Sigmoid colon (tissue), 7 donors: ENCODE measurements around the gene KRTAP5-3. TPM values are rescaled to one million over a fixed set of nuclear protein-coding genes. Genes with fewer than 3 reads are reported as not detected.
"Not testable (repeated sequence)": the region's sequence is repeated elsewhere in the genome, so short reads cannot be mapped to it uniquely, and the experiment has no call there.

Experiments
- DNase-seq: peaks from one replicate; pipeline ENCODE4 v3.0.0-alpha.2; 2019
- H3K27ac ChIP-seq, 4 donors: fragments of 200-600 bp; sonication (generic); one replicate each; pipeline ENCODE4 v1.5.1; 2016 to 2019; ENCODE audit warnings: mild to moderate bottlenecking in 1 of 4
- H3K27me3 ChIP-seq, 3 donors: fragments of 200-600 bp; sonication (generic); one replicate each; pipeline ENCODE4 v1.5.1; 2019; ENCODE audit warnings: mild to moderate bottlenecking in 1 of 3
- H3K36me3 ChIP-seq, 4 donors: fragments of 200-600 bp; sonication (generic); one replicate each; pipeline ENCODE4 v1.5.1; 2016 to 2019
- H3K4me1 ChIP-seq, 4 donors: fragments of 200-600 bp; sonication (generic); one replicate each; pipeline ENCODE4 v1.5.1; 2017 to 2019
- H3K4me3 ChIP-seq, 4 donors: fragments of 200-600 bp; sonication (generic); one replicate each; pipeline ENCODE4 v1.5.1; 2017 to 2019; ENCODE audit warnings: mild to moderate bottlenecking in 2 of 4, moderate library complexity in 1 of 4
- H3K9me3 ChIP-seq, 4 donors: fragments of 200-600 bp in 3 of 4; sonication (generic) in 3 of 4; one replicate each; pipeline versions ENCODE4 v1.5.1 to v1.6.1; 2013 to 2019
- CTCF ChIP-seq, 4 experiments: fragments of 450-650 bp in 3 of 4; fragments of 200-600 bp in 1 of 4; IDR thresholded peaks; one replicate each; pipeline ENCODE4 v1.5.1; 2016 to 2019; ENCODE audit warnings: antibody characterized with exemption in 4 of 4, mild to moderate bottlenecking in 3 of 4, moderate library complexity in 2 of 4
- EP300 ChIP-seq, 4 donors: sonication (generic); formaldehyde crosslinking; IDR thresholded peaks; one replicate each; pipeline ENCODE4 v1.6.1; 2017; ENCODE audit warnings: antibody characterized with exemption in 4 of 4
- POLR2A ChIP-seq, 2 donors: fragments of 450-650 bp; IDR thresholded peaks; one replicate each; pipeline ENCODE4 v1.6.1; 2016; ENCODE audit warnings: antibody characterized with exemption in 2 of 2, mild to moderate bottlenecking in 2 of 2, moderate library complexity in 2 of 2
- POLR2AphosphoS5 ChIP-seq, 4 donors: sonication (generic); formaldehyde crosslinking; IDR thresholded peaks; one replicate each; pipeline ENCODE4 v1.6.1; 2017; ENCODE audit warnings: antibody characterized with exemption in 4 of 4
- WGBS, 2 donors: extraction: QIAGEN DNeasy Blood & Tissue Kit; methylation state at CpG; one replicate each; pipeline ENCODE4 v1.1.7; 2013; 5-methylcytosine and 5-hydroxymethylcytosine counted together
- intact Hi-C: fragments of 100-400 bp; cut with DNase I; formaldehyde crosslinking; loops from one replicate; pipeline ENCODE4 v1.15.1; 2023
- polyA plus RNA-seq, 3 donors: library from polyadenylated mRNA; stranded (reverse); fragments of 200-250 nt; gene quantifications; one replicate each; pipeline ENCODE4 v1.2.3, GENCODE V29; 2013
- total RNA-seq, 4 donors: library from RNA; depleted of rRNA; stranded (reverse); fragments of >200 nt; gene quantifications; one replicate each; pipeline ENCODE4 v1.1.0, GENCODE V29; 2016
- donor health status: healthy with polysubstance abuse.
- donor health status: Bipolar disorder and iron deficiency.
- donor health status: healthy.

Gene KRTAP5-3
- total and polyA plus RNA-seq, 7 donors: not detected

- Histone ChIP-seq H3K36me3 (no peaks in the 10 kb centered on the region), H3K4me3 (no peak overlapping the region), H3K9me3 (no peaks in the 10 kb centered on the region), H3K4me1 (no peaks in the 10 kb centered on the region), H3K27me3 (peaks cover 0 to 25% (median 0%) of the 10 kb centered on the region in 3 donors), H3K27ac (no peak overlapping the region)
- intact Hi-C loops: no loop called here
- no peak for TF ChIP-seq POLR2AphosphoS5 (IDR thresholded peaks at IDR 0.05)
- no peak for TF ChIP-seq POLR2A (IDR thresholded peaks at IDR 0.05)
- WGBS, 2 donors: 88 to 94% methylated on average over 9 of the region's 9 CpGs
- DNase-seq: no peak
These were observed 15.5 kb upstream of the KRTAP5-3 start for GRCh38 chr11:1623716-1624115.

GRCh38 chr11:1622086-1622485, 13.8 kb upstream of the KRTAP5-3 start, which contains the start of gene KRTAP5-4:
Gene KRTAP5-4 (minus strand): TSS chr11:1622138. CDS start chr11:1622093, 45 bp downstream.
- 5 to 45% methylated on average over 1 of the region's 1 CpG for WGBS, 2 donors
- Histone ChIP-seq H3K27ac (no peak within 1 kb of the TSS), H3K4me3 (no peak within 1 kb of the TSS), H3K9me3 (no peaks in the 10 kb centered on the region), H3K4me1 (no peaks in the 10 kb centered on the region), H3K27me3 (peaks cover 0 to 23% (median 0%) of the 10 kb centered on the region in 3 donors), H3K36me3 (no peaks in the 10 kb centered on the region)
- no peak for TF ChIP-seq EP300 (IDR thresholded peaks at IDR 0.05)
- no peak for TF ChIP-seq CTCF (IDR thresholded peaks at IDR 0.05)
- no peak for TF ChIP-seq POLR2AphosphoS5 (IDR thresholded peaks at IDR 0.05)
- TF ChIP-seq POLR2A (IDR thresholded peaks at IDR 0.05): no peak
- no peak for DNase-seq
- intact Hi-C loops: no loop called here

GRCh38 chr11:1619449-1619848, 11.2 kb upstream of the KRTAP5-3 start:
- no peak overlapping the region for H3K4me3 ChIP-seq
- no peaks in the 10 kb centered on the region for H3K9me3 ChIP-seq
- WGBS, 2 donors: 52 to 57% methylated on average over 10 of the region's 10 CpGs
- no peaks in the 10 kb centered on the region for H3K36me3 ChIP-seq
- TF ChIP-seq EP300 (IDR thresholded peaks at IDR 0.05) (no peak), POLR2A (IDR thresholded peaks at IDR 0.05) (no peak), CTCF (IDR thresholded peaks at IDR 0.05) (no peak), POLR2AphosphoS5 (IDR thresholded peaks at IDR 0.05) (no peak)
- no peaks in the 10 kb centered on the region for H3K4me1 ChIP-seq
- H3K27ac ChIP-seq: no peak overlapping the region
- peaks cover 0 to 32% (median 0%) of the 10 kb centered on the region in 3 donors for H3K27me3 ChIP-seq
- DNase-seq: peak; percentile 30
- intact Hi-C loops: no loop called here

- no peak overlapping the region for H3K27ac ChIP-seq
- H3K4me3 ChIP-seq: no peak overlapping the region
- 83 to 91% methylated on average over 10 of the region's 10 CpGs for WGBS, 2 donors
- H3K27me3 ChIP-seq: peaks cover 0 to 32% (median 0%) of the 10 kb centered on the region in 3 donors
- H3K4me1 ChIP-seq: no peaks in the 10 kb centered on the region
- no peaks in the 10 kb centered on the region for H3K36me3 ChIP-seq
- no peak for DNase-seq
- intact Hi-C loops: no loop called here
- no peaks in the 10 kb centered on the region for H3K9me3 ChIP-seq
- TF ChIP-seq CTCF (IDR thresholded peaks at IDR 0.05) (no peak), EP300 (IDR thresholded peaks at IDR 0.05) (no peak), POLR2AphosphoS5 (IDR thresholded peaks at IDR 0.05) (no peak), POLR2A (IDR thresholded peaks at IDR 0.05) (no peak)
These were observed 10.0 kb upstream of the KRTAP5-3 start for GRCh38 chr11:1618231-1618630.

- DNase-seq, H3K4me3 ChIP-seq, H3K9me3 ChIP-seq, H3K36me3 ChIP-seq, H3K27ac ChIP-seq, H3K4me1 ChIP-seq, intact Hi-C loops: not testable (repeated sequence)
- H3K27me3 ChIP-seq: peaks cover 0 to 51% (median 17%) of the 10 kb centered on the region in 3 donors
- 41 to 48% methylated on average over 5 of the region's 5 CpGs for WGBS, 2 donors
These were observed 362 bp downstream of the KRTAP5-3 start for GRCh38 chr11:1607901-1608300.

GRCh38 chr11:1607156-1607845, 962 bp downstream of the KRTAP5-3 start:
- peaks cover 0 to 50% (median 17%) of the 10 kb centered on the region in 3 donors for H3K27me3 ChIP-seq
- H3K27ac ChIP-seq, H3K9me3 ChIP-seq, H3K4me3 ChIP-seq, H3K4me1 ChIP-seq, H3K36me3 ChIP-seq, intact Hi-C loops, DNase-seq: not testable (repeated sequence)
- 55 to 83% methylated on average over 18 of the region's 18 CpGs for WGBS, 2 donors

- peak; percentile 17 for DNase-seq
- H3K9me3 ChIP-seq, H3K4me3 ChIP-seq, H3K4me1 ChIP-seq, H3K27ac ChIP-seq, intact Hi-C loops, H3K36me3 ChIP-seq: not testable (repeated sequence)
- WGBS, 2 donors: 81 to 85% methylated on average over 13 of the region's 13 CpGs
- peaks cover 0 to 51% (median 17%) of the 10 kb centered on the region in 3 donors for H3K27me3 ChIP-seq
These were observed 2.3 kb downstream of the KRTAP5-3 start for GRCh38 chr11:1605923-1606322.
